Measurements from ENCODE around the gene ANO7.

ANO7 gene

DNA sequence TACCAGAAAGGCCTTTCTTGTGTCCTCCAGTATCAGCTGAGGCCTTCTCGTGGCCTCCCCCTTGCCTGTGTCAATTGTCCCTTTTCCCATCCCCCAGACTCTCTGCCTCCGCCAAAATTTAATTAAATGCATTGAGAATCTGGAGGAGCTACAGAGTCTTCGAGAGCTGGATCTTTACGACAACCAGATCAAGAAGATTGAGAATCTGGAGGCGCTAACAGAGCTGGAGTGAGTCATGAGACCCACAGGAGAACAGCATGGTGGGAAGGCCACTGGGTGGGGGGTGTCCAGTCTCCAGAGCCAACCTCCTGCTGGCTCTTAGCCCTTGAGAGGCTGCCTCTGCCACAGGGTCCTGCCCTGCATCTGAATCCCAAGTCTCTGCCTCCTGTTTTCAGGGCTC is 29.4 kb upstream of the ANO7 start:
- no peak for DNase-seq

DNA sequence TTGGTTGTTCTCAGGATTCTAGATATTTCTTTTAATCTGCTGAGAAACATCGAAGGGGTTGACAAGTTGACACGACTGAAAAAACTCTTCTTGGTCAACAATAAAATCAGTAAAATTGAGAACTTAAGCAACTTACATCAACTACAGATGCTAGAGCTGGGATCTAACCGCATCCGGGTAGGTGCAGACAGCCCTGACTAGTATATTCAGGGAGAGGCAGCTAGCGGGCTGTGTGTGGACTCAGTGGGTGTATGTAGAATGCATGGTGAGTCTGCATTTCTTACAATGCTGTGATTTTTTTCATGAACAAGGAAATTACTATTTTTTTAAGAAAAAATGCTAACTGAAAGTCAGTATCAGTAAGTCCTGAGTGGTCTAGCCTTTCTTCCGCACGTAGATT is 28.2 kb upstream of the ANO7 start:
- no peak for DNase-seq

DNA sequence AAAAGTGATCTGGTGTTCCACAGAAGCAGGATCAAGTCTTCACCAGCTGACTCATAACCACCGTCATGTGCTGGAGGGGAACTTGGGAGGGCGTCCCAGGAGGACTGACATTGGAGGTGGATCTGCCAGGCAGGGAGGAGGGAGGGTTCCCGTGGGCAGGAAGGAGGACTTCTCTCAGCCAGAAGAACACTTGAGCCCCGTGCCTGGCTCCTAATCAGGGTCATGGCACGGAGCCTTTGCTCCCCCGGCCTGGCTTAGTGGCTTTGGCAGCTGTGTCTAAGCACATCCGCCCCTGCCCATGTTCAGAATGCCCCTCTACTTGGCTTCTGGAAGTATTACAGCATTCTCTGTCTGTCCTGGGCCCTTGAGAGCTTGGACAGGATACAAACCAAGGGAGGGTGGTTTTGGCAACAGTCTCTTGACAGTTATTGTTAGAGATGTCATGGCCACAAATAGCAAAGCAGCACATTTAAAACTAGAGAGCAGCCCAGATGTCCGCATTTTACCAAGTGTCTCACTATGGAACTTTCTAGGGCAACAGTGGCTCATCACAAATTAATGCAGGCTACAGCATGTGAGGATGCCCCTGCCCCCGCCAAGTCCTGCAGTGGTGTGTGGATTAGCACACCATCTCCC is 26.7 kb upstream of the ANO7 start:
- DNase-seq = no peak

GRCh38 chr2:241163601-241164118 is 24.8 kb upstream of the ANO7 start:
- DNase-seq = no peak

DNA sequence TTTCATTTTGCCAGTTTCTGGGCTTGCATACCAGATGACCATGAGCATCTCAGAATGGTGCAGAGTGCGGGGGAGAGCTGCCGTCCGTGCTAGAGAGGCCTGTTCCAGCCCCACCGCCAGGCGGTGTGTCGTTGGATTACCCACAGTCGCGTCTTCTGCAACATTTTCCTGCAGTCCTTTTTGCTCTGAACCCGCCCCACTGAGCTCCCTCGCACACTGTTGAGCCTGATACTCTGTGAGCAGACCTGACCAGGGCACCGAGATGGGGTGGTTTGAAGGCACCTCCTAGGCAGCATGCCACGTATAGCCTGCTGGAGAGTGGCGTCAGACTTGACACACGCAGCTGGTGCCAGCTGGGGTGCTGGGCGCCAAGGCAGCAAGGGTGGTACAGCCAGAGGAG is 20.1 kb upstream of the ANO7 start:
- DNase-seq = no peak

DNA sequence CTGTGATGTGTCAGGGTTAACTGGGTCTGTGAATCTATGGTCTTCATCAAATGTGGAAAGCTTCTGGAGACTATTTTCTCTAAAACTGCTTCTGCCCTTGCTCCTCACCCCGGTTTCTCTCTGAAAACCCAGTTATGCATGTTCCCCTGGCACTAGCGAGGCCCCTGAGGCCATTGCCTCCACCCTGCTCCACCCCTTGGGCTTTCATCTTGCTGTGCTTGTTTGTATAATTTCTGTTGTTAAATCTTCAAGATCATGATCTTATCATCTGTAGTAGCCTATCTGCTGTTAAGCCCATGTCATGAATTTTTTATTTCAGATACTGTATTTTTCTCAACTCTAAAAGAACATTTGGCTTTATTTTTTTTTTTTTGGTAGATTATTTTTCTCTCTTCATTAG is 14.9 kb upstream of the ANO7 start:
- no peak for DNase-seq

- no peak for DNase-seq
Measured at GRCh38 chr2:241177526-241178334, 10.7 kb upstream of the ANO7 start.

- DNase-seq = no peak
Measured at GRCh38 chr2:241178961-241179360, 9.5 kb upstream of the ANO7 start.

- no peak for DNase-seq
Measured at GRCh38 chr2:241179899-241180298, 8.6 kb upstream of the ANO7 start.

- DNase-seq = no peak
Measured at GRCh38 chr2:241180495-241180894, 8.0 kb upstream of the ANO7 start.

- no peak for DNase-seq
Measured at GRCh38 chr2:241182126-241182525, 6.4 kb upstream of the ANO7 start.

DNA sequence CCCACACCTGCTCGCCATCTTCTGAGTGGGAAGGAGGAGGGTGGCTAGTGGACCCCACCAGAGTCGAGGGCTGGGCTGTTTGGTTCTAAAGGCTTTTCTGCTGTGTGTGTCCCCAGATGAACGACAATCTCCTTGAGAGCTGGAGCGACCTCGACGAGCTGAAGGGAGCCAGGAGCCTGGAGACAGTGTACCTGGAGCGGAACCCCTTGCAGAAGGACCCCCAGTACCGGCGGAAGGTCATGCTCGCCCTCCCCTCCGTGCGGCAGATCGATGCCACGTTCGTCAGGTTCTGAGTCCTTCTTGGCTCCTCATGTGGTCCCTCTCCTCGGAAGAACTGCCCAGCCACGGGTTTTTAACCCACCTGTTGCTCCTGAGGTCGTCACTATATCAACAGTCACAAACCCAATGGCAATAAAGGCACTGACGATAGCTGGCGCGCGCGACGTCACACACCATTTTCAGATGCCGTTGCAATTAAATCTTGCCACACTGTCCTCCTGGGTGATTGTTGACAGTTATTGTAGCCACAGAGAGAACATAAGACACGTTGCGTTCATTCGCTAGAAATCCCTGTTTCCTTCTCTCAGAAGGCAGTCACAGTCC is 5.8 kb upstream of the ANO7 start:
- DNase-seq = no peak

DNA sequence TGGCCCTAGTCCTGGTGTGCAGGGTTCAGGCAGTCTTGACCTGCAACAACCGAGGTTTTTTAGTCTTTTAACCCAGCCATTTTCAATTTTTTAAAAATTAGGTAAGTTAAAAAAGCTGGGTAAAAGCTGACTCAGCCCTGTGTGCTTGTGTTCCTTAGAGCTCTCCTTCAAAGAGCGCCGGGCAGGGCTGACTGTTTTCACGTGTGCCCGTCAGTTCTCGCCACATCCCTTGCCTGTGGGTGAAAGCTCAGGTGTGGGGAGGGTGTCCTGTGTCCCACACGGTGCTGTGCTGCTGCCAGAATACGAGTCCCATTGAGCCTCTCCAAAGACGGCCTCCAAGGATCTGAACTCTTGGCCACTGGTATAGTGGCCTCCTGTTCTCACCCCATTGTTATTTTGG is 5.3 kb upstream of the ANO7 start:
- no peak for DNase-seq

DNA sequence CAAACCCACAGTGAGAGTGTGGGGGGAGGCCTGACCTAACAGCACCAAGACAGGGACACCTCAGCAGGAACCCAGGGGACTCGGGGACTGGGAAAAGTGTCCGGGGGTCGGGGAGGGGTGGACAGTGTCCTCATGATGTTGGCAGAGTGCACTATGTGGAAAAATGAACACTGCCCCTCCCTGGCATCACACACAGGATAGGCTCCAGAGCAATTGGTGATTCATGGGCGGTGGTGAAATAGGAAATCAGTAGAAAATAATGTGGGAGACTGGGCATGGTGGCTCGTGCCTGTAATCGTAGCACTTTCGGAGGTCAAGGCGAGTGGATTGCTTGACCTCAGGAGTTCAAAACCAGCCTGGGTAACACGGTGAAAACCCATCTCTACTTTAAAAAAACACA is 3.6 kb upstream of the ANO7 start:
- no peak for DNase-seq

- no peak for DNase-seq
Measured at GRCh38 chr2:241185961-241186360, 2.5 kb upstream of the ANO7 start.

DNA sequence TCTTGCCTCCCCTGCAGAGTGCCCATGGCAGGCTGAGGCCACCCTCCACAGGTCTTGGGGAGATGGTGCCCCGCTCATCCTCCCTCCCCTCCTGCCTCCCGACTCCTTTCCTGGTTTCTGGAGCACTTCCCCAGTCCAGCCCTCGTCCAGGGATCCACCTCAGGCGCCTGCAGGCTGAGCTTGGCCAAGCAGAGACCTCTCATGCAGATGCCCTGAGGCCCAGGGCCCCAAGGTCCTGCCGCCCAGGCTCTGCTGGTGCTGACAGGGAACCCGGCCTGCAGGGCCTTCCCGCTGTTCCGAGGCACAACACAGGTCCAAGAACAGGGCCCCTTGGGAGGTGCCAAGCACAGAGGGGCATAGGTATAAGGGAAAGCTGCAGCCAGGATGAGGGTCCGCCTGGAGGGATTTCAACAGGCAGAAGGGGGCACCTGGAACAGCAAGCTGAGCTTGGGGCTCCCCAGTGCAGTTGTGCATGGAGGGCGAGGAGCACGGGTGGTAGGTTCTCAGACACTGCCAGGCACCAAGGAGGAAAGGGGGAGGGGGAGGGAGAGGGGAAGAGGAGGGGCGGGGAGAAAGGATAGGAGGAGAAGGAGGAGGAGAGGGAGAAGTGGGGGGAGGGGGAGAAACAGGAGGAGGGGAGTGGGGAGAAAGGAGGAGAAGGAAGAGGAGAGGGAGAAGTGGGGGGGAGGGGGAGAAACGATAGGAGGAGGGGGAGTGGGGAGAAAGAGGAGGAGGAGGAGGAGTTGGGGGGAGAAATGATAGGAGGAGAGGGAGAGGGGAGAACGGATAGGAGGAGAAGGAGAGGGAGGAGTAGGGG is 1.2 kb upstream of the ANO7 start:
- DNase-seq = no peak

DNA sequence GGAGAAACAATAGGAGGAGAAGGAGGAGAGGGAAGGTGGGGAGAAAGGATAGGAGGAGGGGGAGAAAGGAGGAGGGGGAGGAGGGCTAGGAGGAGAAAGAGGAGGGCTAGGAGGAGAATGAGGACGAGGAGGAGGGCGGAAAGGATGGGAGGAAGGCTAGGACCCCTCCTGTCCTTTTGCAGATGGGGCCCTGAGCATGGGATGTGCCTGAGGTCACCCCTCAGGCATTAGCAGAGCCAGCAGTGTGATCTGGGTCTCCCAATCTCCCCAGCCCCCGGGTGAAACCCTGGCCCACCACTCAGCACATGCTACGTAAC is 601 bp upstream of the ANO7 start:
- no peak for DNase-seq

GRCh38 chr2:241189093-241189855 is 797 bp downstream of the ANO7 start:
- DNase-seq = no peak

- DNase-seq = no peak
Measured at GRCh38 chr2:241189856-241190201, 1.4 kb downstream of the ANO7 start.

DNA sequence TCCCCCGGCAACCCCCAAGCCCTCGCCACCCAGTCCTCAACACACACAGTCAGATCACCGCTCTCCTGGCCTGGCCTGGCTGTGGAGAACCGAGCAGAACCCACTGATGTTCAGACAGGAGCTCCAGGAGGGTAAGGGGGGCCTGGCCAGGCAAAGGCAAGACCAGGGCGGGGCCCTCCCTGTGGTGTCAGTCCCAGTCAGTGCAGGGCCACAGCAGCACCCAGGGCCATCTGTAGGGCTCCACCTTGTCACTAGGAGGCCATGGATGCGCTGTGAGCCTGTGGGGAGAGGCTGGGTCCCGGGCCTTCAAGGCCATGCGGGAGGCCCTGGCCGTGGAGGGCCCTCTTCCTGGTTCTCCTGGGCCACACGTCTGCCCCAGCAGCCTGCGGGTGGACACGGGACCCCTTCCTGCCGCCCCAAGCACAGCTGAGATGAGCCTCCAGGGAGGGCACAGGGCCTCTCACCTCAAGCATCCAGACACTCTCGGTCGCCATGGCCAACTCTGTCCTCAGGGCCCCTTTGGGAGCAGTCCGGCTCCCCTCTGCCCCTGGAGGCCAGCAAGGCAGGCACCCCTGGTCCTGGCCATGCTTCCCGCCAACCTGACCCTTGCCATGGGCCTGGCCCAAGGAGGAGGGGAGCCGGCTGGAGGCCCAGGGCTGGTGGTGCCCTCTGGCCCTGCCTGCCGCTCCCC is 2.0 kb downstream of the ANO7 start:
- DNase-seq = no peak

GRCh38 chr2:241191081-241191480 is 2.6 kb downstream of the ANO7 start:
- DNase-seq = no peak

DNA sequence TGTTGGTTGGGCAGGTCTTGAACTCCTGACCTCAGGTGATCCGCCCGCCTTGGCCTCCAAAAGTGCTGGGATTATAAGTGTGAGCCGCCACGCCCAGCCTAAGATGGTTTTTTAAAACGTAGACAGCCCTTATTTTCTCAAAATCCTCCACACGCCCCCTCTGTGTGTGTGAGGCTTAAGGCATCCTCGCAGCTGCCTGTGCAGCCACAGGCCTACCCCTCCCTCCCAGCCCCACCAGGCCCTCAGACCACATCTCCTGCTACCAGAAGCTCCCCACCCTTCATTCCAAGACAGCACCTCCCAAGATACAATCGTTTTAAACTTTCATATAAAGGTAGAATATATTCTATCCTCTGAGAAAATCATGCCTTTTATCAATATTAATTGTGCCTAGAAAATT is 4.8 kb downstream of the ANO7 start:
- no peak for DNase-seq
